MCF 10A (cell line): ENCODE measurements around the gene TMEM179. TPM values are rescaled to one million over a fixed set of nuclear protein-coding genes. Genes with fewer than 3 reads are reported as not detected.

ENCODE experiments used
- BruUV-seq: library from RNA; stranded (reverse); fragments of 400-500 nt; replicated peaks from 2 replicates; lab custom pipeline; 2021; lab: Mats Ljungman, UMichigan
- CTCF ChIA-PET: fragments of 300-600 bp; sonication (Branson Sonifier 250); formaldehyde crosslinking; extraction: SDS; loops from one replicate; lab custom pipeline; 2021; ENCODE audit warnings: antibody characterized with exemption, inconsistent platforms; lab: Yijun Ruan, JAX
- POLR2A ChIA-PET: fragments of 300-600, 350-650 bp; sonication (Branson Sonifier 250); formaldehyde crosslinking; extraction: SDS; loops from one replicate; lab custom pipeline; 2020; ENCODE audit warnings: antibody characterized with exemption, inconsistent platforms; lab: Yijun Ruan, JAX
- DNase-seq: peaks from one replicate; pipeline ENCODE4 v3.0.0-alpha.2; 2018; ENCODE audit not compliant: unreplicated experiment
- H3K27ac Mint-ChIP-seq: one replicate; pipeline ENCODE4 v1.8.0; 2022; ENCODE audit warnings: mild to moderate bottlenecking, low read depth, mixed read lengths; ENCODE audit not compliant: unreplicated experiment
- H3K27me3 Mint-ChIP-seq: one replicate; pipeline ENCODE4 v1.8.0; 2022; ENCODE audit warnings: mixed read lengths; ENCODE audit not compliant: insufficient read depth, unreplicated experiment
- H3K36me3 Mint-ChIP-seq: one replicate; pipeline ENCODE4 v1.8.0; 2022; ENCODE audit warnings: mild to moderate bottlenecking, moderate library complexity, mixed read lengths; ENCODE audit not compliant: insufficient read depth, unreplicated experiment
- H3K4me1 Mint-ChIP-seq: one replicate; pipeline ENCODE4 v1.8.0; 2022; ENCODE audit warnings: mixed read lengths; ENCODE audit not compliant: insufficient read depth, unreplicated experiment
- H3K4me3 Mint-ChIP-seq: one replicate; pipeline ENCODE4 v1.8.0; 2022; ENCODE audit warnings: mild to moderate bottlenecking, moderate library complexity, mixed read lengths; ENCODE audit not compliant: unreplicated experiment
- H3K9me3 Mint-ChIP-seq: one replicate; pipeline ENCODE4 v1.8.0; 2022; ENCODE audit warnings: mixed read lengths; ENCODE audit not compliant: unreplicated experiment
- intact Hi-C: fragments of 100-400 bp; cut with micrococcal nuclease; formaldehyde crosslinking; loops from 2 replicates; pipeline ENCODE4 v1.14.1; 2022
- total RNA-seq: library from RNA; stranded (reverse); gene quantifications from 2 replicates; pipeline ENCODE4 v1.2.3, GENCODE V29; 2022
- TF ChIP-seq, protein P1 (sequence below): fragments of 200-600 bp; IDR thresholded peaks from one replicate; pipeline ENCODE4 v1.8.0; 2022; ENCODE audit warnings: antibody characterized with exemption, mild to moderate bottlenecking; ENCODE audit not compliant: unreplicated experiment

Gene TMEM179
- total RNA-seq, 1 experiment from 2014 or later = not detected

- ChIA-PET CTCF (interaction anchor here (0.6 kb wide), 2 partner anchors 502 to 503 kb away, joined by 3 read pairs; no protein-coding TSS in a partner anchor), POLR2A (no interaction called here)
- no TSS peak for BruUV-seq
- Mint-ChIP-seq H3K4me3 (no peak overlapping the region), H3K36me3 (no peaks in the 10 kb centered on the region), H3K27me3 (peaks cover 68% of the 10 kb centered on the region), H3K27ac (no peak overlapping the region), H3K4me1 (no peaks in the 10 kb centered on the region), H3K9me3 (no peaks in the 10 kb centered on the region)
- intact Hi-C loops = no loop called here
- DNase-seq = no peak
- TF ChIP-seq, protein P1, sequence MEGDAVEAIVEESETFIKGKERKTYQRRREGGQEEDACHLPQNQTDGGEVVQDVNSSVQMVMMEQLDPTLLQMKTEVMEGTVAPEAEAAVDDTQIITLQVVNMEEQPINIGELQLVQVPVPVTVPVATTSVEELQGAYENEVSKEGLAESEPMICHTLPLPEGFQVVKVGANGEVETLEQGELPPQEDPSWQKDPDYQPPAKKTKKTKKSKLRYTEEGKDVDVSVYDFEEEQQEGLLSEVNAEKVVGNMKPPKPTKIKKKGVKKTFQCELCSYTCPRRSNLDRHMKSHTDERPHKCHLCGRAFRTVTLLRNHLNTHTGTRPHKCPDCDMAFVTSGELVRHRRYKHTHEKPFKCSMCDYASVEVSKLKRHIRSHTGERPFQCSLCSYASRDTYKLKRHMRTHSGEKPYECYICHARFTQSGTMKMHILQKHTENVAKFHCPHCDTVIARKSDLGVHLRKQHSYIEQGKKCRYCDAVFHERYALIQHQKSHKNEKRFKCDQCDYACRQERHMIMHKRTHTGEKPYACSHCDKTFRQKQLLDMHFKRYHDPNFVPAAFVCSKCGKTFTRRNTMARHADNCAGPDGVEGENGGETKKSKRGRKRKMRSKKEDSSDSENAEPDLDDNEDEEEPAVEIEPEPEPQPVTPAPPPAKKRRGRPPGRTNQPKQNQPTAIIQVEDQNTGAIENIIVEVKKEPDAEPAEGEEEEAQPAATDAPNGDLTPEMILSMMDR = no peak
These were observed 28.9 kb upstream of the TMEM179 start for GRCh38 chr14:104633276-104634137.

DNA sequence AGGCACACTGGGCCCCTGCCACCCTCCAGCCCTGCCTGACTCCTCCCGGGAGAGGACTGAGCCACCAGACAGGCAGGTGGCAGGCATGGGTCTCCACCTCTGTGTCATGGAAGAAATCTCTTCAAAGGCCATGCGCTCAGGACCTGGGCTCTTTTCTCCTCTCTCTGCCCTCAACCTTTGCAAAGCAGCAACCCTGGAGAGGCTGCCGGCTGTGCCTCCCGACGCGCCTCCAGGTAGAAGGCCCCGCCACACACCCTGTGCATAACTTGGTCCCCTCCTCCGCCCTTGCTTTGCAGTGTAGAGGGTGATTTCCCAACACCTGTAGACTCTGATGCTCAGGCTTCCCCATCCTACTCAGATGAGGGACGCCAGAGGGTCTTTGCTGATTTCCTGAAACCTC is 28.2 kb upstream of the TMEM179 start:
- POLR2A ChIA-PET = no interaction called here
- TF ChIP-seq, protein P1 = no peak
- intact Hi-C loops = no loop called here
- Mint-ChIP-seq H3K4me1 (no peaks in the 10 kb centered on the region), H3K27ac (no peak overlapping the region), H3K36me3 (no peaks in the 10 kb centered on the region), H3K4me3 (no peak overlapping the region), H3K9me3 (no peaks in the 10 kb centered on the region), H3K27me3 (peaks cover 66% of the 10 kb centered on the region)
- BruUV-seq = no TSS peak
- DNase-seq = no peak
- CTCF ChIA-PET = interaction anchor here (0.6 to 0.7 kb wide), 2 partner anchors 45 to 66 kb away, joined by 3 to 4 read pairs; no protein-coding TSS in a partner anchor

DNA sequence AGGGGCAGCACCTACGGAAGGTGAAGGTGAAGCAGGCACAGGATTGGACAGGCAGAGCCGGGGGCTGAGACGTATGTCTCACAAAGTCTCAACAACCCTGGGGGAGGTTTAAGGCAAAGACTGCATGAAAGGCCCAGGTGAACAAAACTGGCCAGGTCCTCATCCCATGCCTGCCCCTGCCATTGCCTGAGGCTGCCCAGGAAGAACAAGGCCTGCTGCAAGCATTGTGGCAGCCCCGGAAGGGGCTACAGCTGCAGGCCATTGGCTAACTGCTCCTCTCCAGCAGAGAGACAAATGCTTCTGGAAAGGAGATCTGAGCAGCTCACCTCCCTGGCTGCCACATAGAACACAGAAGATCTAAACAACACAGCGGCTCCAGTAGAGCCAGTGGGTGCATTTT is 20.4 kb upstream of the TMEM179 start:
- TF ChIP-seq, protein P1 = no peak
- CTCF ChIA-PET = interaction anchor here (0.6 kb wide), 1 partner anchor 85 kb away, joined by 4 read pairs; no protein-coding TSS in a partner anchor
- no TSS peak for BruUV-seq

DNA sequence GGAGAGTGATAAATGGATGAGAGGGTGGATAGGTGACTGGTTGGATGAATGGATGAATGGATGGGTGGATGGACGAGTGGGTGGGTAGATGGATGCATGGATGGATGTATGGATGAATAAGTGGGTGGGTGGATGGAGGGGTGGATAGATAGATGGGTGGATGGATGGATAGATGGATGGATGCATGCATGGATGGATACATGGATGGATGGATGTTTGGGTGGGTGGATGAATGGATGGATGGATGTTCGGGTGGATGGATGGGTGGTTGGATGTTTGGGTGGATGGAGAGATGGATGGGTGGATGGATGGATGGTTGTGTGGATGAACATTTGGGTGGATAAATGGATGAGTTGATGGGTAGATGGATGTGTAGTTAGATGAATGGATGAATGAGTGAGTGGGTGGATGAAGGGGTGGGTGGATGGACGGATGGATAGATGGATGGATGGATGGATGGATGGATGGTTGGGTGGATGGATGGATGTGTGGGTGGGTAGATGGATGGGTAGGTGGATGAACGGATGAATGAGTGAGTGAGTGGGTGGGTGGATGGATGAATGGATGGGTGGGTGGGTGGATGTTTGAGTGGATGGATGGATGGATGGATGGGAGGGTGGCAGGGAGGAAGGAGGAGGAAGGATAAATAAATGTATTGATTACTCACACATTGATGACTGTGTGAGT is 9.7 kb upstream of the TMEM179 start:
- no peaks in the 10 kb centered on the region for H3K36me3 Mint-ChIP-seq
- intact Hi-C loops = no loop called here
- H3K27ac Mint-ChIP-seq = no peak overlapping the region
- no peak overlapping the region for H3K4me3 Mint-ChIP-seq
- no peak for DNase-seq
- no peaks in the 10 kb centered on the region for H3K9me3 Mint-ChIP-seq
- BruUV-seq = no TSS peak
- TF ChIP-seq, protein P1 = no peak
- POLR2A ChIA-PET = no interaction called here
- CTCF ChIA-PET = no interaction called here
- H3K27me3 Mint-ChIP-seq = peaks cover 94% of the 10 kb centered on the region
- no peaks in the 10 kb centered on the region for H3K4me1 Mint-ChIP-seq

More for the DNA sequence above, 20.4 kb upstream of the TMEM179 start:
- Mint-ChIP-seq H3K27ac (no peak overlapping the region), H3K4me3 (no peak overlapping the region), H3K36me3 (no peaks in the 10 kb centered on the region), H3K4me1 (no peaks in the 10 kb centered on the region), H3K27me3 (peaks cover 83% of the 10 kb centered on the region), H3K9me3 (peaks cover 19% of the 10 kb centered on the region)
- DNase-seq = no peak
- intact Hi-C loops = no loop called here
- POLR2A ChIA-PET = no interaction called here
